GM13977 (cell line): ENCODE data around the gene DEDD2.

Experiments used
- DNase-seq: peaks from one replicate; pipeline ENCODE4 v3.0.0; 2012; ENCODE audit warnings: low spot score
- CTCF ChIP-seq: IDR thresholded peaks from 2 replicates; pipeline ENCODE4 v1.5.1; 2012; ENCODE audit warnings: mild to moderate bottlenecking, control low read depth; ENCODE audit not compliant: insufficient read depth; ENCODE audit errors: extremely low read depth, missing control alignments
- in situ Hi-C: fragments of 300-500 bp; cut with MboI; formaldehyde crosslinking; loops from one replicate; pipeline ENCODE4 v1.12.0; 2022; ENCODE audit warnings: low sequenced_read_pairs, low pct_unique_long_range_greater_than_20kb, mixed read lengths, inconsistent platforms; ENCODE audit not compliant: unreplicated experiment

The DEDD2 gene

GRCh38 chr19:42208612-42209011 is 8.9 kb downstream of the DEDD2 start:
- TF ChIP-seq CTCF: no peak
- in situ Hi-C loops: no loop called here
- no peak for DNase-seq

GRCh38 chr19:42207767-42208271 is 9.7 kb downstream of the DEDD2 start:
- in situ Hi-C loops: no loop called here
- no peak for DNase-seq
- TF ChIP-seq CTCF: no peak

GRCh38 chr19:42206871-42207755 is 10.4 kb downstream of the DEDD2 start:
- no peak for TF ChIP-seq CTCF
- no peak for DNase-seq
- in situ Hi-C loops: no loop called here

GRCh38 chr19:42204664-42205063 is 12.8 kb downstream of the DEDD2 start:
- DNase-seq: no peak
- TF ChIP-seq CTCF: no peak
- in situ Hi-C loops: no loop called here

- DNase-seq: no peak
- in situ Hi-C loops: no loop called here
Measured at GRCh38 chr19:42203700-42204099, 13.8 kb downstream of the DEDD2 start.

GRCh38 chr19:42202290-42202880 is 15.1 kb downstream of the DEDD2 start:
- TF ChIP-seq CTCF: no peak
- no peak for DNase-seq
- in situ Hi-C loops: no loop called here

More at GRCh38 chr19:42203700-42204099, 13.8 kb downstream of the DEDD2 start:
- TF ChIP-seq CTCF: no peak
